ENCODE measurements around the gene GPR180.

Gene GPR180

GRCh38 chr13:94601446-94602431, at the start of gene GPR180:
Gene GPR180, plus strand, starts transcription at chr13:94601857. Its CDS starts 71 bp downstream, at chr13:94601928.
- DNase-seq (ENCODE audit: low read depth in 2 of 2), result peak; percentile 65 to 77

GRCh38 chr13:94552095-94552494, 49.6 kb upstream of the GPR180 start:
- no peak for DNase-seq (ENCODE audit: low read depth in 2 of 2)

DNA sequence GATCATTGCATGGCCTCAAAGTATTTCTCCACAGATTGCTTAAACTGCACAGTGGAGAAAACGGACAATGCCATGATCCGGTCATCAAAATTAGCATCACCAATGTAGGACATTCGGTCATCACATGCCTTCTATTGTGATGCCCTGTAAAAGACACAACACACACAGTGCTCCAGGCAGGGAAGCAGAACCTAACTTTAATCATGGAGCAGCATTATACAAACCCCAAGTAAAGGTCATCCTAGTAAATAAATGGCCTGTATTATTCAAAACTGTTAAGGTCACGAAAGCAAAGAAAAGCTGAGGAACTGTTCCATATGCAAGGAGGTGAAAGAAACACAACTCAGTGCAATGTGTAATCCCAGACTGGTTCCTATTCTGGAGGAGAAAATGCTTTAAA, 47.9 kb upstream of the GPR180 start:
- no peak for DNase-seq (ENCODE audit: low read depth in 2 of 2)

DNA sequence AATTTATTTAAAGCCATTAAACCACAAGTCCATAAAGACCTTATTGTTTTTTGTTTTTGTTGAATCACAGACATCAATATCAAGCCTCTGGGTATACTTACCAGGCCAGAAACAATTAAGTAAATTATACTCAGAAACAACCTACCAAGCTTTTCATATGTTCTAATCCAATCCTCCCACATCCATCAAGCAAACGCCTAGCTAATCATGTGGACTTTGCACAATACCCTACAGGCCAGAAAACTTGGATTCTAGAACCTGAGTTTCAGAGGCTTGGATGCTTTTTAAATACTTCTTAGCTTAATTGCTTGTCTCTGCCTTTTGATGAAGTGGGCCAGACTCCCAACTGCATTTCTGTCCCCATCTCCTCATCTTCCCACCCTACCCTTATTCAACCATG, 45.6 kb upstream of the GPR180 start:
- DNase-seq (ENCODE audit: low read depth in 2 of 2), result no peak

- no peak for DNase-seq (ENCODE audit: low read depth in 2 of 2)
Measured at GRCh38 chr13:94556621-94557020, 45.0 kb upstream of the GPR180 start.

DNA sequence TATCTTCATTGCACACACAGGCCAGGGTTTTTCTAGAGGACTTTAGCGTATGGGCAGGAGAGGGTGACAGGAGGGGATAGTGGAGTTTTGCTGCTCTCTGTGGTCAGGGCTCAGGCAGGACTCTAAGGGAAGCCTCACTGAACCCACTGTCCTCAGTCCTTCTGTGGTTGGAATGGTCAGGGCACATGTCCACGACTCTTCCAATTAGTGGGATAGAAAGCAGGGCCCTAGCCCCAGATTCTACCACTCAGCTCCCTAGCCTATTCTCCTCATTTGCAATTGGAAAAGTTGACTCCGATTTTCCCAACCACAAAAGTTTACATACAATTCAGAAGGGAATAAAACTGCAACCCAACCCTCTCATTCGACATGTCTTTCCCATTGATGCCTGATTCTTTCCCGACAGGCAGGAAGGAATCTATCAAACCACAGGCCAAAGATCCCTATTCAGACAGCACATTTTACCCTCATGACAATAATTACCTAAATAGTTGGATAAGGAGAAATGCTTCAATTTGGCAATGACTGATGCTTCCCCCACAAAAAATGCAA, 43.9 kb upstream of the GPR180 start:
- DNase-seq (ENCODE audit: low read depth in 2 of 2), result no peak

GRCh38 chr13:94558716-94559115, 42.9 kb upstream of the GPR180 start:
- no peak for DNase-seq (ENCODE audit: low read depth in 2 of 2)

DNA sequence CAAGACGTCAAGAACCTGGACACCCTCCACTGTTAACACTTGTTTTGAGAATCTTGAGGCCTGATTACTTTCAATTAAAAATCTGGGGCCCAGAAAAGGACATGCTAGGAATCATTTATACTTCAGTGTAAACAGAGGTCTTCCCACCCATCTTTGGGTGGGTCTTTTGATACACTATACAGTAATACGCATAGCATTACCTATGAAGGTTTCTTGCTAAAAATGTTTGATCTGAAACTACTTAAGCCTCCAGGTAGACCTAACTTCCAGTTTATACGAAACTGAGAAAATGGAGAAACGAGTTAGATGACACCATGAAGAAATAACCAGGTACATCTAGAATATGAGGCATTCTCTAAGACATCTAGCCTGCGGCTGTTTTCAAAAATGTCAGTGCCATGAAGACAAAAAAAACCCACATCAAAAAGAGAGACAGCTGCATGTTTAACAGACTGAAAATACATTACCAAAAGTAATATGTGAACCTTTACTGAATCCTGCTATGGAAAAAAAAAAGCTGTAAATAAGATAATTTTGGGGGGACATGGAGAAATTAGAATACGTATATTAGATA, 42.3 kb upstream of the GPR180 start:
- DNase-seq (ENCODE audit: low read depth in 2 of 2), result no peak

DNA sequence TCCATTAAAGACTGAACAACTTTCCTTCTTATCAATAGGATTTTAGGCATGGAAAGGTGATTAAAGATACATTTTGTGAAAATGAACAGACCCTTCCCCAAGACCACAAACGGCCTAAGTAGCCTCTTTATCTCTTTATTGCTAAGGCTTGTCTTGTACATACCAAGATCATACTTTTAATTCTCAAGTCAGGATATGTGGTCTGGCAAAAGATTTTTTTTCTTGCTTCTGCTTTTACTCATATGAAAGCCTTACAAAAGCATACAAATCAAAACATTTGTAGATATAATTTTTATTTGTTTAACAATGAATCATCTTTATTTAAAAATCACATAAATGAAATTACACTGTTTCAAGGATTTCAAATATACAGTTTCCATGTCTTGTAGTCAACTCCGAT, 41.5 kb upstream of the GPR180 start:
- DNase-seq (ENCODE audit: low read depth in 2 of 2), result no peak

- no peak for DNase-seq (ENCODE audit: low read depth in 2 of 2)
Measured at GRCh38 chr13:94561126-94561525, 40.5 kb upstream of the GPR180 start.

DNA sequence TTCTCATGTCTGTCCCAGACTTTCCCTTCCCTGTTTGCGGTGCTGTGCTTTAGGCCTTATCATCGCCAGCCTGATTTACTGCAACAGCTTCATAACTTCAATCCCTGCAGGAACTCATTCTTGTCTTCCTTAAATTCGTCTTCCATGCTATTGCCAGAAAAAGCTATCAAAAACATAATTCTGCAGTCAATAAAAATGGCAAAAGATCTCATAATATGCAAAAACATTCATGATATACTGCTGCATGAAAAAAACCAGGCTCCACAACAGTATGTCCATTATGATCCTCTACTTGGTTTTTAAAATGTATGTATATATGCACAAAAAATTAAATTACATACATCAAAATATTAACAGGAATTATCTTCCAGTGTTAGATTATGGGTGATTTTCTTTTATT, 34.1 kb upstream of the GPR180 start:
- DNase-seq (ENCODE audit: low read depth in 2 of 2), result no peak

GRCh38 chr13:94568443-94568842, 33.2 kb upstream of the GPR180 start:
- no peak for DNase-seq (ENCODE audit: low read depth in 2 of 2)

GRCh38 chr13:94569615-94570014, 32.0 kb upstream of the GPR180 start:
- no peak for DNase-seq (ENCODE audit: low read depth in 2 of 2)

- DNase-seq (ENCODE audit: low read depth in 2 of 2), result no peak
Measured at GRCh38 chr13:94579063-94579462, 22.6 kb upstream of the GPR180 start.

DNA sequence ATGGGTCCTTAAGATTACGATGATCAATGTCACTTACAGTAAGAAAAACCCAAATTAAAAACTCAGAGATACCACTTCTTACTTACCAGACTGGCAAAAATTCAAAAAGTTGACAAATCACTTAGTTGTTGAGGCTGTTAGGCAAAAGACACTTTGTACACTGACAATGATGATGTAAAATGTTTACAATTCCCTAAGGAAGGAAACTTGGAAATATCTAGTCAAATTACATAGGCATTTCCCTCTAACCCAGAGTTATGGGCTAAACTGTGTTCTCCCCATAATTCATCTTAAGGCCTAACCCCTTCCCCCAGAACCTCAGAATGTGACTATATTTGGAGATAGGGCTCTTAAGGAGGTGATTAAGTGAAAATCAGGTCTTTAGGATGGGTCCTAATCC, 17.7 kb upstream of the GPR180 start:
- no peak for DNase-seq (ENCODE audit: low read depth in 2 of 2)

GRCh38 chr13:94585543-94586101, 16.0 kb upstream of the GPR180 start:
- DNase-seq (ENCODE audit: low read depth in 2 of 2), result no peak

DNA sequence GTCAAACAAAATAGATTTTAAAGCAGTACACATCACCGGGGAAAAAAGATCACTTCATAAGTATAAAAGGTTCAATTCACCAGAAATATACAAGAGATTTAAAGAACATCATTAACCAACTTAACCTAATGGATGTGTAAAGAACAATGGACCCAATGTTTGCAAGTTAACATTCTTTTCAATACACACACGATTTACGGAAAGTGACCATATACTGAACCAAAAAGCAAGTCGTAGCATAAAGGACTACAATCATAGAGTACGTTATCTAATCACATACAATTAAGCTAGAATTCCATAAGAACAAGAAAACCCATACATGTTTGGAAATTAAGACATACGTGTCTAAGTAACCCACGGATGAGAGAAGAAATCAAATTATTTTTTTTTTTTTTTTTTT, 15.3 kb upstream of the GPR180 start:
- DNase-seq (ENCODE audit: low read depth in 2 of 2), result no peak

GRCh38 chr13:94588541-94588940, 13.1 kb upstream of the GPR180 start:
- DNase-seq (ENCODE audit: low read depth in 2 of 2), result no peak

GRCh38 chr13:94590744-94591143, 10.9 kb upstream of the GPR180 start:
- no peak for DNase-seq (ENCODE audit: low read depth in 2 of 2)

GRCh38 chr13:94595001-94595949, 6.4 kb upstream of the GPR180 start:
- DNase-seq (ENCODE audit: low read depth in 2 of 2), result no peak

- DNase-seq (ENCODE audit: low read depth in 2 of 2), result peak; percentile 72 to 76
Measured at GRCh38 chr13:94595950-94596574, 5.6 kb upstream of the GPR180 start, which contains the start of gene TGDS. Gene TGDS, minus strand, starts transcription at chr13:94596152. Its CDS starts 16 bp downstream, at chr13:94596136.
